Large intestine (tissue), 3 donors: ENCODE results near the gene FAM13A. TPM values are rescaled to one million over a fixed set of nuclear protein-coding genes. Genes with fewer than 3 reads are reported as not detected.
A peak's percentile ranks its signal among the peaks of the same experiment; 100 is the strongest.
"Not testable (repeated sequence)": the region's sequence is repeated elsewhere in the genome, so short reads cannot be mapped to it uniquely, and the experiment has no call there.

Experiments used
- DNase-seq, 2 donors: peaks; one replicate each; pipeline versions ENCODE4 v3.0.0 to v3.0.0-alpha.2; 2013
- H3K27ac ChIP-seq: one replicate; pipeline ENCODE4 v1.5.1; 2013; ENCODE audit warnings: low read length
- H3K27me3 ChIP-seq: 2 replicates; pipeline ENCODE4 v1.6.1; 2013; ENCODE audit warnings: low read length; ENCODE audit not compliant: control insufficient read depth, insufficient read depth
- H3K36me3 ChIP-seq: 2 replicates; pipeline ENCODE4 v1.6.1; 2013; ENCODE audit warnings: low read length; ENCODE audit not compliant: control insufficient read depth, insufficient read depth
- H3K4me1 ChIP-seq: one replicate; pipeline ENCODE4 v1.6.1; 2013; ENCODE audit warnings: low read length; ENCODE audit not compliant: control insufficient read depth, insufficient read depth
- H3K4me3 ChIP-seq: one replicate; pipeline ENCODE4 v1.5.1; 2013; ENCODE audit warnings: low read length
- H3K9me3 ChIP-seq: one replicate; pipeline ENCODE4 v1.6.1; 2013; ENCODE audit warnings: mild to moderate bottlenecking, low read depth, low read length, moderate library complexity; ENCODE audit not compliant: control insufficient read depth
- WGBS: methylation state at CpG from one replicate; pipeline ENCODE4 v1.1.5; 2013; ENCODE audit warnings: low lambda C conversion rate; ENCODE audit not compliant: insufficient coverage; 5-methylcytosine and 5-hydroxymethylcytosine counted together
- polyA plus RNA-seq: library from polyadenylated mRNA; unstranded; fragments of 120-200 nt; gene quantifications from one replicate; pipeline ENCODE4 v1.2.1, GENCODE V29; 2013

FAM13A gene
- polyA plus RNA-seq, 1 donor = 151 TPM

DNA sequence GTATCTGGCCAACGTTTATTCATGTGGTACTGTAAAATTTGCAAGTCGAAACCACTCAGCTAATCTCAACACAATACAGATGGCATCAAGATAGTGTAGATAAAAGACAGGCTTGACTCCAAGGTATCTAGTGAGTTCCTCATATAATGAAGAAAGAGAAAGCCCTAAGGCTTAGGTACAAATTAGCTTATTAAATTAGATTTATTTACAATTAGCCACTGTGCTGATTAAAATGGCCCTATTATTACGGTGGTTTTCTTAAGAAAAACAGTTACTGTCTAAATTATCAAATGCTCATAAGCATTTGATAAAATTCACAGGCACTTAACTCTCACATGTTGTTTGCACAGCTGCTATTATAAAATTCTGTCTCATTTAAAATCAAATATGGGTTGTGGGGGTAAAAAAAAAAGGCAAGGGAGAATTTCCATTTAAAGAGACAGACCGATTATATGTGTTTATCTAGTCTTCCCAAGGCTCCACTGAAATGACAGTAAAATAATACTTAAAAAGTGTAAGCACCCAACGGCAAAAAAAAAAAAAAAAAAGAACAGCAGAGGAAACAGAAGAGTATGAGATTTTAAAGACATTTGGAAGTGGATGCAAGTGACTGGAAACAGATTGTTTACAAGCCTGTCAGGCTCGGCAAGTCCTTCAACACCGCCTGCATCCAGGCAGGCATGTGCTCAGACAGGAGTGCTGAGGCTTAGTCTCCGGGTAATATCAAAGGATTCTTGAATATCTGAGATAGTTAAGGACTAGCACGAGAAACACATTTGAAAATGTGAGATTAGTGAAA lies 55.1 kb downstream of the FAM13A start:
- Histone ChIP-seq H3K4me1 (peaks cover 41% of the 10 kb centered on the region), H3K27ac (peak overlapping the region; percentile 70), H3K27me3 (no peaks in the 10 kb centered on the region), H3K36me3 (peaks cover 7% of the 10 kb centered on the region), H3K4me3 (no peak overlapping the region), H3K9me3 (peaks cover 2% of the 10 kb centered on the region)
- peak in 1 of 2 donors; percentile 62 for DNase-seq
- WGBS = 10% methylated on average over 2 of the region's 9 CpGs

DNA sequence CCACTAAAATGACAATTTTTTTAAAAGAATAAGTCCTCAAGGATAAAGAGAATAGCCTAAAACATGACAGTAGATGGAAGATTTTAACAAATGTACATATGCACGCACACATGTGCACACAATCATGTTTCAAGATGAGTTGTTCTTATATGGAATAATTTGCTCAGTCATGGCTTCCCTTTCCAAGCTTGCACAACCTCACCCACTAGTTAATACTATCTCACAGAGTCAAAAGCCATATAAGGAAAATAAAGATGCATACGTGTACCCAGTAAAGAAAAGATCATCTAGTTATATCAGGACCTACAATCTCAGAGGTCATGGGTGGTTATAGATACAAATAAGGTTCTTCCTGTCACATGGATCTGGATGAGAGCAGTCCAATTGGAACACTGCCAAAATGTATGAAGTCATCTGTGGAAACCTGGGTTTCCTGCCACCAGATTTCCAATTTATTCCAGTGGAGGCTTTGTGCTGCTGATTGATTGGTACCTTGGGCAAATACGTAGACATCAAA lies 56.1 kb downstream of the FAM13A start:
- Histone ChIP-seq H3K27ac (peak overlapping the region; percentile 70), H3K4me3 (no peak overlapping the region), H3K27me3 (no peaks in the 10 kb centered on the region), H3K9me3 (no peaks in the 10 kb centered on the region), H3K4me1 (peaks cover 41% of the 10 kb centered on the region), H3K36me3 (no peaks in the 10 kb centered on the region)
- peak; percentile 83 to 95 for DNase-seq
- 17% methylated on average over 1 of the region's 3 CpGs for WGBS

- no peak overlapping the region for H3K4me3 ChIP-seq
- peak in 1 of 2 donors; percentile 60 for DNase-seq
- WGBS = 13% methylated on average over 1 of the region's 1 CpG
- H3K27me3 ChIP-seq = no peaks in the 10 kb centered on the region
- no peaks in the 10 kb centered on the region for H3K36me3 ChIP-seq
- H3K4me1 ChIP-seq = peaks cover 41% of the 10 kb centered on the region
- H3K9me3 ChIP-seq = no peaks in the 10 kb centered on the region
- peak overlapping the region; percentile 70 for H3K27ac ChIP-seq
Observed at GRCh38 chr4:89000382-89000781, 56.6 kb downstream of the FAM13A start.

- peak; percentile 61 to 87 for DNase-seq
- no peaks in the 10 kb centered on the region for H3K36me3 ChIP-seq
- no peaks in the 10 kb centered on the region for H3K9me3 ChIP-seq
- H3K27me3 ChIP-seq = no peaks in the 10 kb centered on the region
- 0% methylated on average over 1 of the region's 2 CpGs for WGBS
- H3K4me1 ChIP-seq = peaks cover 41% of the 10 kb centered on the region
- no peak overlapping the region for H3K4me3 ChIP-seq
- H3K27ac ChIP-seq = peak overlapping the region; percentile 70
Observed at GRCh38 chr4:88999392-88999930, 57.5 kb downstream of the FAM13A start.

DNA sequence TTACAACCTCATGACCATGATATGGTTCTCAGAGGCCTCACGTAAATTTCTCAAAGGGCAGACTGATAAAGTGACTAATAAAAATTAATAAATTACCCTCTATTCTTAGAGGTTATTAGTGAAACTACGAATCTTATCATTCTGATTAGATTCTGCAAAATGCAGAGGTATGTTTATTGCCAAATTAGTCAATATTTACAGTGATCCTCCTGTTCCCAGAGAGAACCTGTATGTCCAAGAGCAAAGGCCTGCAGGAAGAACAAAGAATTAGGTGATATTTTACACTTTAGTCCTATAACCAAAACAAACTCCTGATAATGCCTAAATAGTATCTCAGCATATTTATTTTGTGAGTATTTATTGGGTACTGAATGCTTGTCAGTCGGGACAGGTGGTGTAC lies 58.1 kb downstream of the FAM13A start:
- DNase-seq = peak; percentile 47 to 83
- 22% methylated on average over 3 of the region's 3 CpGs for WGBS
- peak overlapping the region; percentile 70 for H3K27ac ChIP-seq

GRCh38 chr4:88998001-88998400 lies 59.0 kb downstream of the FAM13A start:
- Histone ChIP-seq H3K36me3 (no peaks in the 10 kb centered on the region), H3K4me3 (no peak overlapping the region), H3K4me1 (peaks cover 41% of the 10 kb centered on the region), H3K27ac (peak overlapping the region; percentile 70), H3K27me3 (no peaks in the 10 kb centered on the region), H3K9me3 (no peaks in the 10 kb centered on the region)
- DNase-seq = no peak

More for the DNA sequence above, 58.1 kb downstream of the FAM13A start:
- Histone ChIP-seq H3K36me3 (no peaks in the 10 kb centered on the region), H3K4me3 (no peak overlapping the region), H3K9me3 (no peaks in the 10 kb centered on the region), H3K4me1 (peaks cover 41% of the 10 kb centered on the region), H3K27me3 (no peaks in the 10 kb centered on the region)

- H3K4me1 ChIP-seq = peaks cover 30% of the 10 kb centered on the region
- no peaks in the 10 kb centered on the region for H3K9me3 ChIP-seq
- H3K27me3 ChIP-seq = no peaks in the 10 kb centered on the region
- WGBS = no CpG with 5 or more reads among the region's 1 CpG
- H3K27ac ChIP-seq = no peak overlapping the region
- DNase-seq = no peak
- H3K36me3 ChIP-seq = no peaks in the 10 kb centered on the region
- H3K4me3 ChIP-seq = no peak overlapping the region
Observed at GRCh38 chr4:88995874-88996273, 61.1 kb downstream of the FAM13A start.

DNA sequence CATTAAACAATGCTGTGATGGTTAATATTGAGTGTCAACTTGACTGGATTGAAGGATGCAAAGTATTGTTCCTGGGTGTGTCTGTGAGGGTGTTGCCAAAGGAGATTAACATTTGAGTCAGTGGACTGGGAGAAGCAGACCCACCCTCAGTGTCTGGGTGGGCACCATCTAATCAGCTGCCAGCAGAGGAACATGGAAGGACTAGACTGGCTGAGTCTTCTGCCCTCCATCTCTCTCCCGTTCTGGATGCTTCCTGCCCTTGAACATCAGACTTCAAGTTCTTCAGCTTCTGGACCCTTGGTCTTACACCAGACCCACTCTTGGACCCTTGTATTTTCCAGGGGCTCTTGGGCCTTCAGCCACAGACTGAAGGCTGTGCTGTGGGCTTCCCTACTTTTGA lies 61.7 kb downstream of the FAM13A start:
- H3K36me3 ChIP-seq, H3K27ac ChIP-seq, H3K9me3 ChIP-seq, H3K4me3 ChIP-seq, H3K27me3 ChIP-seq, DNase-seq: not testable (repeated sequence)
- H3K4me1 ChIP-seq = peaks cover 26% of the 10 kb centered on the region
- WGBS = no CpG with 5 or more reads among the region's 1 CpG

DNA sequence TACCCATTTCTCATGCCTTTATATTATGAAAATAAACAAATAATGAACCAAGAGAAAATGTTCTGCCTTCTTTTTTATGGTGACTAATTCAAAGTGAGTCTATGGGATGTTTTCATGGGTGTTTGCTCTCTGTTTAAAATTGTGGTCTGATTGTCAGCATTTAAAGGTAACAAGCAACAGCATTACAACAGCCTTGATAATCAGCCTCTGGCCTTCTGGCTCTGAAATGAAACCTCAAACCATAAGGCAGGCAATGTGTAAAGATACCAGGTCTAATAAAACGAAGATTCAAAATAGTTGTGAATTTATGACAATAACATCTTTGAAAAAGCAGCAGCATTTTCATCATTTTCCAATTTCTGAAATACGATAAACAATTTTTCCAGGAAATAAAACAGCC lies 63.7 kb downstream of the FAM13A start:
- Histone ChIP-seq H3K27me3 (no peaks in the 10 kb centered on the region), H3K27ac (no peak overlapping the region), H3K4me3 (no peak overlapping the region), H3K36me3 (no peaks in the 10 kb centered on the region), H3K9me3 (no peaks in the 10 kb centered on the region), H3K4me1 (peaks cover 8% of the 10 kb centered on the region)
- DNase-seq = no peak
- 100% methylated on average over 1 of the region's 2 CpGs for WGBS

- H3K27me3 ChIP-seq = no peaks in the 10 kb centered on the region
- no peak overlapping the region for H3K4me3 ChIP-seq
- DNase-seq = no peak
- H3K4me1 ChIP-seq = no peaks in the 10 kb centered on the region
- H3K9me3 ChIP-seq = no peaks in the 10 kb centered on the region
- no peak overlapping the region for H3K27ac ChIP-seq
- no peaks in the 10 kb centered on the region for H3K36me3 ChIP-seq
Observed at GRCh38 chr4:88991746-88992145, 65.2 kb downstream of the FAM13A start.

DNA sequence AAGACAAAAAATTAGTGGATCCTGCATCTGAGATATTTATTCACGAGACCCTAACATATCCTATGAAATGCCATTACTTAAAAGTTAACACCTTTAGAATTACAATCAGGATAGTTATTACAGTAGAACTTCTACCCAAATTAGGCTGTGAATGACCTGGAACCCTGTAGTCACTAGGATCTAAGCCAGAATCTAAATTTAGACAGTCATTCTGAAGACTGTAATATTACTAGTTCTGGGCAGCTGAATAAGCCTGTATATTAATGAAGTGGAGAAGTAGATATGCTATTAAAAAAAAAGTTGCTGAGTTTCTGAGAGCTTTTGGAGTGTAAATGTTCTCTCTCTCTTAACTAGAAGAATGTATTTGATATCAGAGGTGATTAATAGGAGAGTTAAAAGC lies 67.0 kb downstream of the FAM13A start:
- Histone ChIP-seq H3K36me3 (no peaks in the 10 kb centered on the region), H3K27ac (no peak overlapping the region), H3K27me3 (no peaks in the 10 kb centered on the region), H3K4me3 (no peak overlapping the region), H3K4me1 (no peaks in the 10 kb centered on the region), H3K9me3 (no peaks in the 10 kb centered on the region)
- DNase-seq = no peak
- 100% methylated on average over 1 of the region's 1 CpG for WGBS
